ENCODE measurements around the gene DOCK2. TPM values are rescaled to one million over a fixed set of nuclear protein-coding genes. Genes with fewer than 3 reads are reported as not detected.

Gene DOCK2
- total and polyA plus RNA-seq, 8 donors = 0.73 to 15.6 (median 1.7) TPM

GRCh38 chr5:170053896-170054295 lies 416.8 kb downstream of the DOCK2 start:
- H3K9me3 ChIP-seq = no peaks in the 10 kb centered on the region
- WGBS, 2 donors = 83 to 84% methylated on average over 1 of the region's 1 CpG
- H3K27ac ChIP-seq = no peak overlapping the region
- H3K4me3 ChIP-seq = no peak overlapping the region
- FAIRE-seq = no peak
- no peak for DNase-seq
- no peaks in the 10 kb centered on the region for H3K4me1 ChIP-seq
- ATAC-seq = no peak
- intact Hi-C loops (cut with DNase I) = no loop called here
- no peaks in the 10 kb centered on the region for H3K36me3 ChIP-seq
- H3K27me3 ChIP-seq = no peaks in the 10 kb centered on the region
- TF ChIP-seq, protein P1, sequence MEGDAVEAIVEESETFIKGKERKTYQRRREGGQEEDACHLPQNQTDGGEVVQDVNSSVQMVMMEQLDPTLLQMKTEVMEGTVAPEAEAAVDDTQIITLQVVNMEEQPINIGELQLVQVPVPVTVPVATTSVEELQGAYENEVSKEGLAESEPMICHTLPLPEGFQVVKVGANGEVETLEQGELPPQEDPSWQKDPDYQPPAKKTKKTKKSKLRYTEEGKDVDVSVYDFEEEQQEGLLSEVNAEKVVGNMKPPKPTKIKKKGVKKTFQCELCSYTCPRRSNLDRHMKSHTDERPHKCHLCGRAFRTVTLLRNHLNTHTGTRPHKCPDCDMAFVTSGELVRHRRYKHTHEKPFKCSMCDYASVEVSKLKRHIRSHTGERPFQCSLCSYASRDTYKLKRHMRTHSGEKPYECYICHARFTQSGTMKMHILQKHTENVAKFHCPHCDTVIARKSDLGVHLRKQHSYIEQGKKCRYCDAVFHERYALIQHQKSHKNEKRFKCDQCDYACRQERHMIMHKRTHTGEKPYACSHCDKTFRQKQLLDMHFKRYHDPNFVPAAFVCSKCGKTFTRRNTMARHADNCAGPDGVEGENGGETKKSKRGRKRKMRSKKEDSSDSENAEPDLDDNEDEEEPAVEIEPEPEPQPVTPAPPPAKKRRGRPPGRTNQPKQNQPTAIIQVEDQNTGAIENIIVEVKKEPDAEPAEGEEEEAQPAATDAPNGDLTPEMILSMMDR (IDR thresholded peaks at IDR 0.05) = no peak

- Histone ChIP-seq H3K4me1 (no peaks in the 10 kb centered on the region), H3K27me3 (no peaks in the 10 kb centered on the region), H3K27ac (no peak overlapping the region), H3K9me3 (no peaks in the 10 kb centered on the region), H3K36me3 (no peaks in the 10 kb centered on the region), H3K4me3 (no peak overlapping the region)
- DNase-seq (no peak), ATAC-seq (no peak), FAIRE-seq (no peak)
- TF ChIP-seq, protein P1 (IDR thresholded peaks at IDR 0.05) = no peak
- 63 to 83% methylated on average over 2 of the region's 2 CpGs for WGBS, 2 donors
- intact Hi-C loops (cut with DNase I) = no loop called here
Measured at GRCh38 chr5:170055606-170056005, 418.5 kb downstream of the DOCK2 start.

DNA sequence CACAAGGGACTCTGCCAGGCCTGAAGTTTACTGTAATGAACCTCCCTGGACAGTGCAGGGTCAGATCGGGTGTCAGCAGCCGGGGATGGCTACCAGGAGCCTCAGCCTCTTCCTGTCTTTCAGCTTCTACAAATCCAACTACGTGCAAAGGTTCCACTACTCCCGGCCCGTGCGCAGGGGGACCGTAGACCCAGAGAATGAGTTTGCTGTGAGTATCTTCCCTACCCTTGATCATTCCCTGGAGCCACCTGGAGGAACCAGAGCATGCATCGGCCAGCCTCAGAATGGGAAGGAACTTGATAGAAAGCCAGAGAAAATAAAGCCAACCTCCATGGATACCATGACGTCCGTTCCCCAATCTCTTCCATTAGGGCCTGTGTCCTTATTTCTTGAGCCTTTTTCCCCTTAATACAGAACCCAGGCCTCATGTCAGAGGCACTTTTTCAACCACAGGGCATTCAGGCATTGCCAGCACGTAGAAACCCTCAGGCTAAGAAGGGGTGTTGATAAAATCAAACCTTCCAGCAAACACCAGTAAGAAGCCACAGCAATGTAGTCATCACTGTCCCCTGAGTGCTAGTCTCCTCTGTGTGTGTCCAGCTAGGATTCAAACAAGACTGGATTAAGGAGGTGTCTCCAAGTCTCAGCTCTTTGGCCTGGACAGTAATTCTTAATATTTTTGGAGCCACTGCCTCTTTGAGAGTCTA lies 419.6 kb downstream of the DOCK2 start:
- H3K36me3 ChIP-seq = no peaks in the 10 kb centered on the region

DNA sequence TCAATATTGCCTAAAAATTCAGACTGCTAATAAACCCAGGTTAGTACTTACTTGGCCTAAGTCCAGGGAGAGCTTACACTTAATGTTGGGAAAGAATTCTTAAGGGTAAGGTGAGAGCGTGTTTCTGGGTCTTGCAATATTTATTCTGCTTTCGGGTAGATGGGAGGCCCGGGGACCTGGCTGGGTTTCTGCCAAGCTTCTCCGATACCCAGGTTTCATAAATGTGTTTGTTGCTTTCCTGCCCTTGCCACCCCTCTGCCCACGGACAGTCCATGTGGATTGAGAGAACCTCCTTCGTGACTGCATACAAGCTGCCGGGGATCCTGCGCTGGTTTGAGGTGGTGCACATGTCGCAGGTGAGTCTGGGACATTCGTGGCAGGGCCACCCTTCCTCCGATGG lies 420.2 kb downstream of the DOCK2 start:
- H3K4me3 ChIP-seq = no peak overlapping the region
- FAIRE-seq (no peak), ATAC-seq (no peak), DNase-seq (no peak)
- H3K9me3 ChIP-seq = no peaks in the 10 kb centered on the region
- intact Hi-C loops (cut with DNase I) = no loop called here
- 69 to 73% methylated on average over 11 of the region's 11 CpGs for WGBS, 2 donors
- no peaks in the 10 kb centered on the region for H3K4me1 ChIP-seq
- H3K36me3 ChIP-seq = no peaks in the 10 kb centered on the region
- no peak overlapping the region for H3K27ac ChIP-seq
- TF ChIP-seq, protein P1 (IDR thresholded peaks at IDR 0.05) = no peak
- H3K27me3 ChIP-seq = no peaks in the 10 kb centered on the region

More for the DNA sequence above, 419.6 kb downstream of the DOCK2 start:
- WGBS, 2 donors = 73 to 81% methylated on average over 11 of the region's 11 CpGs
- Histone ChIP-seq H3K4me1 (no peaks in the 10 kb centered on the region), H3K9me3 (no peaks in the 10 kb centered on the region), H3K27ac (no peak overlapping the region), H3K27me3 (no peaks in the 10 kb centered on the region), H3K4me3 (no peak overlapping the region)
- TF ChIP-seq, protein P1 (IDR thresholded peaks at IDR 0.05) = no peak
- intact Hi-C loops (cut with DNase I) = no loop called here
- ATAC-seq (no peak), FAIRE-seq (no peak), DNase-seq (no peak)

- no peaks in the 10 kb centered on the region for H3K36me3 ChIP-seq
- TF ChIP-seq, protein P1 (IDR thresholded peaks at IDR 0.05) = no peak
- H3K9me3 ChIP-seq = no peaks in the 10 kb centered on the region
- FAIRE-seq (no peak), ATAC-seq (no peak), DNase-seq (no peak)
- no peaks in the 10 kb centered on the region for H3K27me3 ChIP-seq
- WGBS, 2 donors = 78 to 89% methylated on average over 1 of the region's 1 CpG
- no peak overlapping the region for H3K27ac ChIP-seq
- no peaks in the 10 kb centered on the region for H3K4me1 ChIP-seq
- intact Hi-C loops (cut with DNase I) = no loop called here
- no peak overlapping the region for H3K4me3 ChIP-seq
Measured at GRCh38 chr5:170059221-170059620, 422.1 kb downstream of the DOCK2 start.
